ENCODE data around the gene WDR64. TPM values are rescaled to one million over a fixed set of nuclear protein-coding genes. Genes with fewer than 3 reads are reported as not detected.

WDR64 gene
- total and polyA plus RNA-seq, 12 donors, result 0.11 to 0.24 (median 0.12) TPM; not detected in 8

GRCh38 chr1:241847796-241848685, 196.0 kb downstream of the WDR64 start, which contains the start of gene EXO1:
EXO1 (plus strand) TSS chr1:241848204; CDS start chr1:241850426, 2,222 bp downstream.
- TF ChIP-seq CTCF (IDR thresholded peaks at IDR 0.05) (peak in 1 of 6 experiments; percentile 32), POLR2A (IDR thresholded peaks at IDR 0.05) (no peak)

GRCh38 chr1:241848686-241849344, 196.7 kb downstream of the WDR64 start:
- Histone ChIP-seq H3K9me3 (replicated peaks in 1 of 3) (no peaks in the 10 kb centered on the region), H3K27ac (no peak overlapping the region), H3K36me3 (replicated peaks in 1 of 2) (no peaks in the 10 kb centered on the region), H3K27me3 (no peaks in the 10 kb centered on the region), H3K4me1 (replicated peaks in 1 of 2) (peaks cover 5 to 11% of the 10 kb centered on the region in 2 donors), H3K4me3 (peak overlapping the region in 1 of 4 donors; percentile 65)
- TF ChIP-seq POLR2A (IDR thresholded peaks at IDR 0.05) (no peak), CTCF (IDR thresholded peaks at IDR 0.05) (no peak)
- 6 to 10% (median 8%) methylated on average over 13 of the region's 13 CpGs for WGBS, 4 donors
- intact Hi-C loops (cut with DNase I), result no loop called here
- DNase-seq, result no peak

More at GRCh38 chr1:241847796-241848685, 196.0 kb downstream of the WDR64 start, which contains the start of gene EXO1:
- intact Hi-C loops (cut with DNase I), result no loop called here
- 0 to 2% (median 1%) methylated on average over 32 to 68 of the region's 68 CpGs for WGBS, 4 donors
- Histone ChIP-seq H3K9me3 (replicated peaks in 1 of 3) (no peaks in the 10 kb centered on the region), H3K27me3 (no peaks in the 10 kb centered on the region), H3K36me3 (replicated peaks in 1 of 2) (no peaks in the 10 kb centered on the region), H3K27ac (peak within 1 kb of the TSS; percentile 73 to 99 (median 94)), H3K4me1 (replicated peaks in 1 of 2) (peaks cover 5 to 11% of the 10 kb centered on the region in 2 donors), H3K4me3 (peak within 1 kb of the TSS; percentile 65 to 99 (median 92))
- DNase-seq, result peak; percentile 85 to 93 (median 90)

- Histone ChIP-seq H3K4me3 (no peak overlapping the region), H3K9me3 (replicated peaks in 1 of 3) (no peaks in the 10 kb centered on the region), H3K36me3 (replicated peaks in 1 of 2) (no peaks in the 10 kb centered on the region), H3K4me1 (replicated peaks in 1 of 2) (peaks cover 5 to 11% of the 10 kb centered on the region in 2 donors), H3K27me3 (no peaks in the 10 kb centered on the region), H3K27ac (no peak overlapping the region)
- intact Hi-C loops (cut with DNase I), result no loop called here
- WGBS, 4 donors, result 57 to 65% (median 61%) methylated on average over 6 of the region's 6 CpGs
- TF ChIP-seq CTCF (IDR thresholded peaks at IDR 0.05), result no peak
- TF ChIP-seq POLR2A (IDR thresholded peaks at IDR 0.05), result no peak
- no peak for DNase-seq
These were observed 197.2 kb downstream of the WDR64 start for GRCh38 chr1:241849345-241849695.

Other genes starting within 250 kb of the WDR64 start
- 100 to 1,000 TPM in 4 of 9 donors, 10 to 100 TPM in 5; 72.9 to 123 (median 98.9) TPM for gene FH, start 132.5 kb upstream of the WDR64 start, total RNA-seq
- 100 to 1,000 TPM in 1 of 3 donors, 10 to 100 TPM in 2; 42.5 to 152 (median 96.9) TPM for gene FH, start 132.5 kb upstream of the WDR64 start, polyA plus RNA-seq
- gene KMO, start 119.9 kb upstream of the WDR64 start, total RNA-seq, result 1 to 10 TPM in 6 of 9 donors, under 1 TPM in 3; 0.41 to 3.6 (median 1.6) TPM
- 1 to 10 TPM in 2 of 3 donors, under 1 TPM in 1; 0.47 to 2.1 (median 1.6) TPM for gene KMO, start 119.9 kb upstream of the WDR64 start, polyA plus RNA-seq
- 1 to 10 TPM in 8 of 9 donors, under 1 TPM in 1; 0.30 to 10.0 (median 5.2) TPM for gene CHML, start 11.9 kb upstream of the WDR64 start, total RNA-seq
- 1 to 10 TPM; 1.0 to 3.0 (median 1.0) TPM for gene CHML, start 11.9 kb upstream of the WDR64 start, polyA plus RNA-seq
- 10 to 100 TPM in 5 of 9 donors, 1 to 10 TPM in 4; 5.9 to 42.9 (median 13.2) TPM for gene OPN3, start 11.9 kb upstream of the WDR64 start, total RNA-seq
- gene OPN3, start 11.9 kb upstream of the WDR64 start, polyA plus RNA-seq, result 1 to 10 TPM; 4.1 to 9.5 (median 6.8) TPM
- 1 to 10 TPM in 3 of 9 donors, under 1 TPM in 5, not detected in 1; 0.14 to 9.0 (median 0.88) TPM for gene EXO1, start 195.9 kb downstream of the WDR64 start, total RNA-seq
- 1 to 10 TPM in 1 of 3 donors, under 1 TPM in 1, not detected in 1; 0.13 to 2.0 TPM for gene EXO1, start 195.9 kb downstream of the WDR64 start, polyA plus RNA-seq